GM21515 (cell line): ENCODE data around the gene ATP6V1G2.

ENCODE experiments used
- ATAC-seq: cut with Tn5 transposase; IDR thresholded peaks from one replicate; pipeline ENCODE4 v1.9.1; 2021; ENCODE audit not compliant: unreplicated experiment

Gene ATP6V1G2

DNA sequence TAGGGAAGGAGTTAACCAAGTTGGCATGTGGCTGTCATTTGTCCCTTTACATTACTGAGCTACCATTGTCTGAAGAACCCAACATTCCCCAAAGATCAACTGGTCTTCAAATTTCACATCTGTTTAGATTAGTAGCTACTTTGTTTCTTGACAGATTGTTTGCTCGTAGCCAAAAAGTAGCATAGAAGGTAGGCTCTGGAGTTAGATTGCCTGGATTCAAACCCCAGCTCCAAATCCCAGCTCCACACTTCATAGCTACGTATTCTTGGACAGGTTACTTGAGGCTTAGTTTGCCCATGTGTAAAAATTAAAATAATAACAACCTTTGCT, 2.1 kb upstream of the ATP6V1G2 start:
- no peak for ATAC-seq

GRCh38 chr6:31547727-31548543, 1.5 kb upstream of the ATP6V1G2 start:
- no peak for ATAC-seq

DNA sequence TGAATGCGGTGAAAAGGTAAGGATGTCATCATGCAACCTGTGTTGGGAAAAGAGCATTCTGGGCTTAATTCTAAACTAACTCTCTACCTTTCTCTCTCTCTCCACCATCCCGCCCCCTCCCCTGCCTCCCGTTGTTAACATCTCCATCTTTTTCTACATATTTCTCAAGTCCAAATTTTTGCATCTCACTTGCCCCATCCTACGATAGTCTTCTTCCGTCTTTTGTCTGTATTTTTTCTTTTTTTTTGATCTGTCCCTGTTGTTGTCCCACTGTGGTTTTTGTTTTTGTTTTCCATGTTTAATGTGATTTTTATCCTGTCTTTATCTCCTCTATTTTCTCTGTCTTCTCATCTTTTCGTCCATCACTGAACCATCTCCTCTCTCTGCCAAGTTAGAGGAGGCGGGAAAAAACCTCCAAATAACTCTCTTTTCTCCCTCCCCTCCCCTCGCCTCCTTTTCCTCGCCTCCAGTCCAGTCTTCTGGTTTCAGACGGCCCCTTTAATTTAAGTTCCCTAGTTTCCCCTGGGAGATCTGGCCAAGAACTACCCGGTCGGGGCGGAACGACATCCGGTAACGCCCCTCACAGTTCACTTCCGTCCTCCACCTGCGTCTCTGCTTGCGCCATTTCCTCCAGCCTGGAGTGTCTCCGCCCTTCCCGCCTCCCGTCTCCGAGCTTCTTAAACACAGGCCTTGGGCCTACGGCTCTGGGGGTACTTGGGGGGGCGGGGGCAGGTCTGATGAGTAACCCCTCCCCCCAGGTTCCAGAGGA, 734 bp upstream of the ATP6V1G2 start, which contains the start of gene NFKBIL1:
TSS of gene NFKBIL1 (plus strand) at position 651 of the 769 bp plus-strand sequence. CDS start at position 738, 87 bp downstream.
- ATAC-seq = peak; percentile 52

DNA sequence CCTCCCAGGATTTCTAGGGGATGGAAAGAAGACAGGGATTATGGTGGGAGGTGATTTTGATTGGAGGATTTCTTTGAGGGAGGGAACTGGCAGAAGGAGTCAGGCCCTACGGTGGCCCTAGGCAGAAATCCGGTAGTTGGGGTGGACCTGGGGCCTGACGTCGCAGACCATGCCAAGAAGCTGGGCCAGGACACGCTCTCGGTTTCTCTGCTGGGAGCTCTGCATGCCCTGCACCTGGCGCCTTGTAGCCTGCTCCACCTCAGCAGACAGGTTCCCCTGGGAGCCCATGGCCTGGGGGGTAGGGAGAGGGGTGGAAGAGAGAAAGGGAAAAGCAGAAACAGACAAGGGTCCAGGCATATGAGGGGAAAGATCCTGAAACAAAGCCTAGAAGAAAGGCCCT, 1.1 kb downstream of the ATP6V1G2 start:
- ATAC-seq = no peak

- no peak for ATAC-seq
These were observed 1.7 kb downstream of the ATP6V1G2 start for GRCh38 chr6:31544676-31545075.

DNA sequence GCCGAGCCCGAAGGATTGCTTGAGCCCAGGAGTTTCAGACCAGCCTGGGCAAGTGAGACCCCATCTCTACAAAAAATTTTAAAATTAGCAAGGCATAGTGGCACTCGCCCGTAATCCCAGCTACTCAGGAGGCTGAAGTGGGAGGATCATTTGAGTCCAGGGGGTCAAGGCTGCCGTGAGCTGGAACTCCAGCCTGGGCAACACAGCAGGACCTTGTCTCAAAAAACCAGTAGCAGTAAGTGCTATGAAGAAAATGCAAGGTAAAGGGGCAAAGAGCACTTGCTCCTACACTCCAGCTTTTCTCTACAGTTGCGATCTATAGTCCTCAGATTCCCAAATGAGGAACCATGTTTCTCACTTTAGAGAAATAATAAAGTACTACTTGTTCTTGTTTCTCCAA, 2.8 kb downstream of the ATP6V1G2 start:
- ATAC-seq = no peak

- peak; percentile 50 for ATAC-seq
These were observed 4.5 kb downstream of the ATP6V1G2 start, which contains the start of gene DDX39B for GRCh38 chr6:31541658-31542521. Gene DDX39B, minus strand, starts transcription at chr6:31542003. Its CDS starts 1,471 bp downstream, at chr6:31540532.

- peak; percentile 27 for ATAC-seq
These were observed 5.2 kb downstream of the ATP6V1G2 start for GRCh38 chr6:31541059-31541657.

DNA sequence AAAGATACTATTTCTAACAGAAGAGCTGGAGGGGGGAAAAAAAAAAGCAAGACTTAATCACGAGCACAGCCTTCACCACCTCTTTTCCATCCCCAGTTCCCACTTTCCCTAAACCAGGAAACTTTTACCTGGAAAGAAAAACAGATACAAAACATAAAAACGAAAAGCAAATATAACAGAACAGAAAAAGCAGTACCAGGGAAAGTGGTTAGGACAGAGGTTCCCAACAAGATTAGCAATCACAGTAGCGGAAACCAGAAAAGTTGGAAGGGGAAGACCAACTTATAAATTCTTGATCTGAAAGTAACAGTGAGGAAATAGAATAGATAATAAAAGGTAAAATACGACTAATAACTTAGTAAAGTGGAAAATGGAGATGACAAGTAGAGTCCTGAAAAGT, 5.8 kb downstream of the ATP6V1G2 start:
- no peak for ATAC-seq

GRCh38 chr6:31538805-31539400, 7.5 kb downstream of the ATP6V1G2 start:
- ATAC-seq = no peak

DNA sequence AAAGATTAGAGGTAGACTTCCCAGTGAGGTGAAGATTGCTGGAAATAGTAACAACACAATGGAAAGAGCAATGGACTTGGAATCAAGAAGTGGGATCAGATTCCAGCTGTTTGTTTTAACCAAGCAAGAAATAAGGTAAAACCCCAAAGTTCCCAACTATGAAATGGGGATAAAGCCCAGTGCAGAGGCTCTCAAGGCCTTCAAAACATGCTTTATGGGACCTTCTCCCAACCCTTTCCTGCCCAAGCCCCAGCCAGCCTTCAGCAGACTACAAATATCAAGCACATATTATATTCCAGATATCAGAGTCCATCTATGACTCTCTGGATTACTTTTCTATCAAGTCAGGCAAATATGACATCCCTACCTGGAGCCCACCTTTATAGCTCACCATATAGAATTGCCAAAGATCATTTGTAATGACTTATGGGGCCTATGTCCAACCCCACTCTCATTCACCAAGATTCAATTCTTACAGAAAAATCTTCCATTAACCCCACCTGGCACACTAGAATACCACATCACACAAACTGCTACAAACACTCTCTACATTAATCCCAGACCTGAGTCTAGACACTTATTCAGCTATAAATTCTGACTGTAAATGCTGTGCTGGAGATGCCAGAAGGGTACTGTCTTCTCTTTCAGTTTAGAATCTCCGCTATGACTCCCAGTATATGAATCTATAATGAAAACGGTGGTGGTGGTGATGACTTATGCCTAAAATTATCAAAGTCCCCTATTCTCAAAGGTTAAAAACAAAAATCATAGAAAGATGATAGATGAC, 10.7 kb downstream of the ATP6V1G2 start:
- no peak for ATAC-seq

GRCh38 chr6:31534521-31535040, 11.8 kb downstream of the ATP6V1G2 start:
- ATAC-seq = no peak

DNA sequence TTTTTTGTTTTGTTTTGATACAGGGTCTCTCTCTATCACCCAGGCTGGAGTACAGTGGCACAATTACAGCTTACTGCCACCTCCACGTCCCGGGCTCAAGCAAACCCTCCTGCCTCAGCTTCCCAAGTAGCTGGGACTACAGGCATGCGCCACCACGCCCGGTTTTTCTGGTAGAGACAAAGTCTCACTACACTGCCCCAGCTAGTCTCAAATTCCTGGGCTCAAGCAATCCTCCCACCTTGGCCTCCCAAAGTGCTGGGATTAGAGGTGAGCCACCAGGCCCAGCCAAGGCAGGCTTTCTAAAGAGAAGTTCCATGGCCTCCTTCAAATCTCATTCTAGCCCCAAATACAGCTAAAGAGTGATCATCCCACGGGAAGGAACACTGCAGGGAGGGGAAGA, 12.4 kb downstream of the ATP6V1G2 start:
- ATAC-seq = no peak

- no peak for ATAC-seq
These were observed 13.0 kb downstream of the ATP6V1G2 start for GRCh38 chr6:31533455-31533841.

- no peak for ATAC-seq
These were observed 13.6 kb downstream of the ATP6V1G2 start for GRCh38 chr6:31532644-31533454.

GRCh38 chr6:31531771-31532643, 14.4 kb downstream of the ATP6V1G2 start:
- no peak for ATAC-seq

DNA sequence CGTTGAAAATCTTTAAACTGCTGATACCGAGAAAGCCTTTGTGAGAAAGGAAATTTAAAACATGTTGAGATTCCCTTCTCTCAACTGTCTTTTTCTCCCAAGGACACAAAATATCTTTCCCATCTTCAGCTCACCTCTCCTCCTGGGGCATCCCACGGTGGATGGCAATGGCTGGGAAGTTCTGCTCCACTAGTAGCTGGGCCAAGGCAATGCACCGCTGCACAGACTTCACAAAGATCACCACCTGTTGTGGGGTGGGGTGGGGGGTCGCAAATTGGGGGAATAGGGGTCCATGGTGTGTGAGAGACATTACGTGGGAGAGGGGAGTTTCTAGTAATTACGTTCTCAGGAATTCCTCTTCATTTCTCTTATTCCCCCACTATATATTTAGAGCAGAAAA, 15.2 kb downstream of the ATP6V1G2 start:
- ATAC-seq = no peak

DNA sequence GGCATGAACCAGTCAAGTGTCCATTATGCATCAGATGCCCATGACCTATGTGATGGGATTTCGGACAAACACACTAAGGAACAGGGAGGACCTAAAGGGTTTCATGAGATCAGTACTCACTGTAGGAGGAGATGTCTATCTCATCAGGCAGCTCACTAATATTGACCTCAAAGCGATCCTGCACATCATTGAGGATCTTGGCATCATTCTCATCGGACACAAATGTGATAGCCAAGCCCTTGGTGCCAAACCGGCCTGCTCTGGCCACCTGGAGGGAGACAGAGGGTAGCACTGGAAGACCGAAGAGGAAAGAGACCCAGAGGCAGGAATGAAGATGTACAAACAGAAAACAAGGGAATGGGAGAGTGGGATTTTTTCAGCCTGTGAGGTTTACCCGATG, 15.7 kb downstream of the ATP6V1G2 start:
- ATAC-seq = no peak
